K562 (cell line): ENCODE results near the gene LEMD3. TPM values are rescaled to one million over a fixed set of nuclear protein-coding genes. Genes with fewer than 3 reads are reported as not detected.

Experiments
- ATAC-seq: fragments of 200-7000 bp; cut with Tn5 transposase; 3 replicates; pipeline ENCODE4 v1.9.1; 2020; ENCODE audit warnings: moderate library complexity
- BruUV-seq: library from RNA; stranded (reverse); fragments of 400-500 nt; replicated peaks from 2 replicates; lab custom pipeline; 2021; lab: Mats Ljungman, UMichigan
- CTCF ChIA-PET: fragments of 300-600 bp; formaldehyde crosslinking; extraction: SDS; loops from one replicate; lab custom pipeline; 2021; ENCODE audit warnings: low intra/inter-chr PET ratio; lab: Yijun Ruan, JAX
- POLR2A ChIA-PET: fragments of 300-600, 350-650 bp; sonication (Branson Sonifier 250); formaldehyde crosslinking; extraction: SDS; loops from one replicate; lab custom pipeline; 2021; ENCODE audit warnings: antibody characterized with exemption, inconsistent platforms; lab: Yijun Ruan, JAX
- DNase-seq, 4 experiments: peaks; one replicate each; pipeline versions ENCODE4 v3.0.0 to v3.0.0-alpha.2; 2011 to 2018; ENCODE audit warnings: low spot score in 3 of 4, mixed read lengths in 3 of 4; ENCODE audit errors: extremely low read depth in 1 of 4
- FAIRE-seq: peaks from 2 replicates; lab custom pipeline; 2011; peaks lifted over from hg19 to GRCh38; lab: Jason Lieb, UNC
- H2AFZ ChIP-seq: 2 replicates; pipeline ENCODE4 v1.6.0; 2011; ENCODE audit warnings: low read depth, low read length, control low read depth, inconsistent platforms
- H3K27ac ChIP-seq: fragments of 200-600 bp; 3 replicates; pipeline ENCODE4 v1.8.0; 2011; ENCODE audit warnings: low read depth, mild to moderate bottlenecking, control low read depth, inconsistent platforms, low read length, moderate library complexity, mixed read lengths; ENCODE audit errors: extremely low read depth
- H3K27me3 ChIP-seq, 2 experiments: fragments of 300-600 bp in 1 of 2; 2 replicates in 1 of 2; 3 replicates in 1 of 2; pipeline versions ENCODE4 v1.6.0 to v1.8.0; 2011; ENCODE audit warnings: inconsistent platforms in 2 of 2, low read length in 2 of 2, mild to moderate bottlenecking in 1 of 2, mixed read lengths in 1 of 2, moderate library complexity in 1 of 2; ENCODE audit not compliant: control insufficient read depth in 2 of 2, insufficient read depth in 2 of 2
- H3K36me3 ChIP-seq: fragments of 300-600 bp; 3 replicates; pipeline ENCODE4 v1.8.0; 2011; ENCODE audit warnings: mild to moderate bottlenecking, low read length, inconsistent platforms; ENCODE audit not compliant: control insufficient read depth, insufficient read depth
- H3K4me1 ChIP-seq, 2 experiments: fragments of 200-600 bp in 1 of 2; replicated peaks in 1 of 2; 2 replicates in 1 of 2; 3 replicates in 1 of 2; pipeline versions ENCODE4 v1.5.1 to v1.8.0; 2011; ENCODE audit warnings: inconsistent platforms in 2 of 2, low read length in 2 of 2, mild to moderate bottlenecking in 1 of 2, mixed read lengths in 1 of 2, moderate library complexity in 1 of 2; ENCODE audit not compliant: control insufficient read depth in 2 of 2, insufficient read depth in 2 of 2
- H3K4me2 ChIP-seq: 2 replicates; pipeline ENCODE4 v1.6.1; 2011; ENCODE audit warnings: low read length, control low read depth, inconsistent platforms, mixed read lengths; ENCODE audit not compliant: insufficient read depth
- H3K4me3 ChIP-seq: fragments of 200-600 bp; sonication (generic), shearing (Covaris generic); 2 replicates; pipeline ENCODE4 v1.5.1; 2016; ENCODE audit warnings: control low read depth, inconsistent platforms
- H3K79me2 ChIP-seq: fragments of 200-600 bp; 3 replicates; pipeline ENCODE4 v1.8.0; 2011; ENCODE audit warnings: low read length, inconsistent platforms; ENCODE audit not compliant: control insufficient read depth, insufficient read depth
- H3K9ac ChIP-seq, 2 experiments: 2 replicates each; pipeline versions ENCODE4 v1.6.0 to v1.6.1; 2011; ENCODE audit warnings: low read depth in 2 of 2, low read length in 2 of 2, control low read depth in 1 of 2, inconsistent platforms in 1 of 2, mild to moderate bottlenecking in 1 of 2, mixed read lengths in 1 of 2; ENCODE audit not compliant: insufficient read depth in 1 of 2
- H3K9me1 ChIP-seq: one replicate; pipeline ENCODE4 v1.6.0; 2011; ENCODE audit warnings: inconsistent platforms, mild to moderate bottlenecking, low read length, moderate library complexity; ENCODE audit not compliant: control insufficient read depth, insufficient read depth
- H3K9me3 ChIP-seq: replicated peaks from 2 replicates; pipeline ENCODE4 v1.5.1; 2011; ENCODE audit warnings: low read depth, low read length, inconsistent platforms; ENCODE audit not compliant: control insufficient read depth, insufficient read depth
- H4K20me1 ChIP-seq: replicated peaks from 2 replicates; pipeline ENCODE4 v1.6.1; 2011; ENCODE audit warnings: low read length, inconsistent platforms, mixed read lengths; ENCODE audit not compliant: control insufficient read depth, insufficient read depth
- ELK3 ChIP-seq: fragments of 450-650 bp; formaldehyde crosslinking; IDR thresholded peaks from 2 replicates; pipeline ENCODE4 v1.4.0; 2020; ENCODE audit warnings: mild to moderate bottlenecking
- HIVEP1 ChIP-seq: fragments of 250-450 bp; sonication (Bioruptor Pico); IDR thresholded peaks from 2 replicates; pipeline ENCODE4 v1.4.0; 2020; ENCODE audit warnings: mild to moderate bottlenecking
- MTA2 ChIP-seq: fragments of 450-650 bp; IDR thresholded peaks from 2 replicates; pipeline ENCODE4 v1.6.1; 2016; ENCODE audit warnings: low read depth
- PTTG1 ChIP-seq: fragments of 450-650 bp; IDR thresholded peaks from 2 replicates; pipeline ENCODE4 v1.6.1; 2016; ENCODE audit warnings: low read depth, mild to moderate bottlenecking, missing genetic modification characterization, missing compliant biosample characterization
- WGBS: fragments of 100-300 bp; shearing (Covaris generic); methylation state at CpG from one replicate; pipeline ENCODE4 v1.1.6; 2016; ENCODE audit warnings: low coverage, mixed read lengths; ENCODE audit not compliant: insufficient coverage; ENCODE audit errors: missing lambda C conversion rate; 5-methylcytosine and 5-hydroxymethylcytosine counted together
- in situ Hi-C: fragments of 300-500 bp; cut with MboI; formaldehyde crosslinking; loops from 4 replicates; pipeline ENCODE4 v1.15.0; 2018; ENCODE audit warnings: inconsistent platforms, mixed read lengths
- intact Hi-C: fragments of 100-400 bp; cut with micrococcal nuclease; formaldehyde crosslinking; loops from 2 replicates; pipeline ENCODE4 v1.14.2; 2022
- polyA plus RNA-seq, 8 experiments: library from polyadenylated mRNA; depleted of rRNA in 4 of 8; stranded (reverse) in 5 of 8; unstranded in 3 of 8; fragments of >200 nt; fragmentation: Nextera tagmentation in 2 of 8; fragmentation: Illumina TruSeq in 1 of 8; extraction: Ambion mirVana in 2 of 8; extraction: Trizol in 1 of 8; gene quantifications; 2 replicates each; pipeline versions ENCODE4 v1.2.1 to v1.2.3, GENCODE V29; 2011 to 2014; ENCODE audit warnings: inconsistent platforms in 1 of 8, missing spikeins in 1 of 8
- total RNA-seq, 7 experiments: library from RNA; depleted of rRNA in 6 of 7; stranded (reverse); fragments of >200 nt in 6 of 7; fragmentation: Illumina TruSeq in 2 of 7; extraction: Trizol in 2 of 7; gene quantifications; 2 replicates each; pipeline versions ENCODE4 v1.2.1 to v1.2.3, GENCODE V29; 2011 to 2021; ENCODE audit warnings: low replicate concordance in 1 of 7

Gene LEMD3
- total and polyA plus RNA-seq, 9 of the 15 experiments (the other 6 are each of a cell fraction or from before 2014, with no cell fraction given) = 6.8 to 37.4 (median 17.2) TPM

- TF ChIP-seq MTA2 = no peak
- no peak for TF ChIP-seq ELK3 (CRISPR knock-in tag)
Measured at GRCh38 chr12:65266408-65266807, 97.0 kb downstream of the LEMD3 start (continued).

- H3K9ac ChIP-seq = no peak overlapping the region
- no peaks in the 10 kb centered on the region for H3K4me1 ChIP-seq
- ChIA-PET CTCF (no interaction called here), POLR2A (no interaction called here)
- ATAC-seq = no peak
- no peak for FAIRE-seq
- H3K9me1 ChIP-seq = no peaks in the 10 kb centered on the region
- intact Hi-C loops (no loop called here), in situ Hi-C loops (no loop called here)
- no peak for DNase-seq
- H3K79me2 ChIP-seq = no peaks in the 10 kb centered on the region
- H3K4me2 ChIP-seq = no peak overlapping the region
- H3K9me3 ChIP-seq = no peaks in the 10 kb centered on the region
- H4K20me1 ChIP-seq = no peaks in the 10 kb centered on the region
- TF ChIP-seq HIVEP1 = no peak
- TF ChIP-seq PTTG1 = no peak
- H3K36me3 ChIP-seq = no peaks in the 10 kb centered on the region
- 0% methylated on average over 1 of the region's 1 CpG for WGBS
- H3K27ac ChIP-seq = no peak overlapping the region
- H2AFZ ChIP-seq = no peak overlapping the region
- no TSS peak for BruUV-seq
- H3K27me3 ChIP-seq = no peaks in the 10 kb centered on the region; a peak in 2 of 5 replicates
- no peak overlapping the region for H3K4me3 ChIP-seq
Measured at GRCh38 chr12:65269603-65270002, 100.2 kb downstream of the LEMD3 start.
